ENCODE data around the gene ARHGEF7.

ARHGEF7 gene

GRCh38 chr13:111111376-111111937 is 3.7 kb upstream of the ARHGEF7 start:
- DNase-seq (ENCODE audit: low spot score) = no peak

GRCh38 chr13:111112196-111112595 is 2.9 kb upstream of the ARHGEF7 start:
- no peak for DNase-seq (ENCODE audit: low spot score)

- no peak for DNase-seq (ENCODE audit: low spot score)
These were observed 599 bp upstream of the ARHGEF7 start for GRCh38 chr13:111114362-111115060.

GRCh38 chr13:111115965-111116521 is 933 bp downstream of the ARHGEF7 start:
- no peak for DNase-seq (ENCODE audit: low spot score)

GRCh38 chr13:111116856-111117255 is 1.7 kb downstream of the ARHGEF7 start:
- DNase-seq (ENCODE audit: low spot score) = no peak

GRCh38 chr13:111117289-111117688 is 2.2 kb downstream of the ARHGEF7 start:
- DNase-seq (ENCODE audit: low spot score) = no peak

GRCh38 chr13:111117961-111118360 is 2.9 kb downstream of the ARHGEF7 start:
- DNase-seq (ENCODE audit: low spot score) = no peak

GRCh38 chr13:111118898-111119607 is 3.9 kb downstream of the ARHGEF7 start:
- DNase-seq (ENCODE audit: low spot score) = no peak

- DNase-seq (ENCODE audit: low spot score) = no peak
These were observed 4.9 kb downstream of the ARHGEF7 start for GRCh38 chr13:111119966-111120365.

GRCh38 chr13:111120422-111120821 is 5.3 kb downstream of the ARHGEF7 start:
- no peak for DNase-seq (ENCODE audit: low spot score)

GRCh38 chr13:111120913-111121312 is 5.8 kb downstream of the ARHGEF7 start:
- DNase-seq (ENCODE audit: low spot score) = no peak

- DNase-seq (ENCODE audit: low spot score) = no peak
These were observed 6.4 kb downstream of the ARHGEF7 start for GRCh38 chr13:111121506-111121905.

GRCh38 chr13:111122056-111122455 is 6.9 kb downstream of the ARHGEF7 start:
- DNase-seq (ENCODE audit: low spot score) = no peak

GRCh38 chr13:111122631-111123030 is 7.5 kb downstream of the ARHGEF7 start:
- no peak for DNase-seq (ENCODE audit: low spot score)

- DNase-seq (ENCODE audit: low spot score) = no peak
These were observed 8.1 kb downstream of the ARHGEF7 start for GRCh38 chr13:111123221-111123620.

GRCh38 chr13:111123649-111124048 is 8.5 kb downstream of the ARHGEF7 start:
- no peak for DNase-seq (ENCODE audit: low spot score)

- DNase-seq (ENCODE audit: low spot score) = no peak
These were observed 11.4 kb downstream of the ARHGEF7 start for GRCh38 chr13:111126509-111126908.

GRCh38 chr13:111129465-111130115 is 14.5 kb downstream of the ARHGEF7 start:
- DNase-seq (ENCODE audit: low spot score) = no peak

GRCh38 chr13:111130116-111130508 is 15.0 kb downstream of the ARHGEF7 start:
- no peak for DNase-seq (ENCODE audit: low spot score)

GRCh38 chr13:111131048-111131447 is 15.9 kb downstream of the ARHGEF7 start:
- no peak for DNase-seq (ENCODE audit: low spot score)

GRCh38 chr13:111131611-111132010 is 16.5 kb downstream of the ARHGEF7 start:
- no peak for DNase-seq (ENCODE audit: low spot score)

- DNase-seq (ENCODE audit: low spot score) = no peak
These were observed 17.8 kb downstream of the ARHGEF7 start for GRCh38 chr13:111132948-111133347.

GRCh38 chr13:111139452-111139851 is 24.3 kb downstream of the ARHGEF7 start:
- no peak for DNase-seq (ENCODE audit: low spot score)
